NCI-H526 (cell line): ENCODE data around the gene RSPH9.
"Not testable (repeated sequence)": the region's sequence is repeated elsewhere in the genome, so short reads cannot be mapped to it uniquely, and the experiment has no call there.

ENCODE experiments used
- DNase-seq, 2 experiments: peaks; one replicate each; lab custom pipeline; 2025; lab: John Stamatoyannopoulos, UW

The RSPH9 gene

DNA sequence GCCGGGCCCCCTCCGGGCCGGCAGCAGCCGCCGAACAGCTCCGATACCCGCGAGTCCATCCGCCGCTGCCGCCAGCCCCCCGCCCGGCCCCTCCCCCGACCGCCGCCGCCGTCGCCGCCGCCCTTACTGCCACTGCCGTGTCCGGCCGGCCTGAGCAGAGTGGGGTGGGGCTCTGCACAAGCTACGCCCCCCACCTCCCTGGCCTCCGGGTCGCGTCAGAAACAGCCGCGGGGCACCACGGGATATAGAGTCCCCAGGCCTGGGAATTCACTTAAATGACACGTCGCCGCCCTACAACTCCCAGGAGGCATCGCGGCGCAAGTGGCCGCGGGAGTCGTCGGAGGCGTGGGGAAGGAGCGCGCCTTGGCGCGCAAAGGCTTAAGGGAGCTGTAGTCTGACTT, 15.7 kb upstream of the RSPH9 start, which contains the start of gene GTPBP2:
GTPBP2 (minus strand) TSS at position 161 of the 401 bp plus-strand sequence; CDS start at position 59, 102 bp downstream.
- peak; percentile 97 to 99 for DNase-seq

DNA sequence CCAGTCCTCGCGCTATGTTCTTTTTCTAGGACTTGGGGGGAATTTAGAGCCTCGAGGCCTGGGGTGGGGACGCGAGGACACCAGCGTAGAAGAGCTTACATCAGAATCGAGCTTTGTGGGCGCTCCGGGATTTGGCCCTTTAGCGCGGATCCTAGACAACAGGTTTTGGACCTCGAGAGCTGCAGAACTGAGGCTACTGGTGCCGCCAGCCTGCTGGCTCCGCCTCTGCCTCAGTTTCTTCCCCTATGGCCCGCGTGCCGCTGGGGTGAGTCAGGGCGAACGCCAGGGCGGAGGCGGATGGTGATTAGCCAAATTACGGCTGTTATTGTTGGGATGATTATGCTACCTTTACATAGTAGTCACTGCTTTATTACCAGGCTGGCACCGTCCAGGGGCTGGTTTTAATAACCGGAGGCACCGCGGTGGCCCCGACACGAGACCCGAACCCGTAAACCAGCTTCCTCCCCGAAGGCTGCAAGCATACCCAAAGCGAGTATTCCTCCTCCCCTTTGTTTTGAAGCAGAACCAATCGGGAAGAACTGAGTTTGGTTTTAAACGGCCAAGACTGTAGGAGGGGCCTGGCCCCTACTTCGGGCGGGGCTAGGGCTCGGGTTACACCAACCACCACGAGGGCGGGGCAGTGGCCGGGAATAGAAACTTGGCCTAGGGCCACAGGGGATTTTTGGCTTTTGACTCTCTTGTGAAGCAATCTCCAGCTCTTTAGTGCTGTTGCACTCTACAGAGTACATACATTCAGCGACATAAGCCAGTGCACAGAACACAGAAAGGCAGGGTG, 15.1 kb upstream of the RSPH9 start:
- DNase-seq = peak; percentile 89 to 96

DNA sequence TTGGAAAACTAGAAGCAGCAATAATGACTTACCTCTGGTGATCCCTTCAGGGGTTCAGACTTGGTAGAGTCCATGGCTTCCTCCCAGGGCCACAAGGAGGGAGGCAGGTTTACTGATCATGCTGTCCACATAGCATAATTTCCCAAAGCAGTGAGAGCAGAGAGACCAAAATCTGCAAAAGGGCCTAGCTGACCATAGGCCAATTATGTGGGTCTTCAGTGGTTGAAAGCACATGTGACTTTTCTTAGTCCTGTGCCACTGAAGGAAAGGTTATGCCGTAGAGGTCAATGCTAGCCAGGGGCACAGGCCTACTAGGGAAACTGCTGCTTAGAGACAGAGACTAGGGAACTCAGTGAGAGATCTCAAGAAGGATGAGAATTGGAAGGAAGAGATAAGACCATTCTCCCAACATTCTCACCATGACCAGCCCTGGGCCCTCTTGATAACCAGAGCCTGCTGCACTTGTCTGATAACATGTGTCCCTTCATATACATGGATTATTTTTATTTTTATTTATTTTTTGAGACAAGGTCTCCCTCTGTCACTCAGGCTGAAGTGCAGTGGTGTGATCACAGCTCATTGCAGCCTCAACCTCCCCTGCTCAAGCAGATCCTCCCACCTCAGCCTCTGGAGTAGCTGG, 13.7 kb upstream of the RSPH9 start:
- no peak for DNase-seq

DNA sequence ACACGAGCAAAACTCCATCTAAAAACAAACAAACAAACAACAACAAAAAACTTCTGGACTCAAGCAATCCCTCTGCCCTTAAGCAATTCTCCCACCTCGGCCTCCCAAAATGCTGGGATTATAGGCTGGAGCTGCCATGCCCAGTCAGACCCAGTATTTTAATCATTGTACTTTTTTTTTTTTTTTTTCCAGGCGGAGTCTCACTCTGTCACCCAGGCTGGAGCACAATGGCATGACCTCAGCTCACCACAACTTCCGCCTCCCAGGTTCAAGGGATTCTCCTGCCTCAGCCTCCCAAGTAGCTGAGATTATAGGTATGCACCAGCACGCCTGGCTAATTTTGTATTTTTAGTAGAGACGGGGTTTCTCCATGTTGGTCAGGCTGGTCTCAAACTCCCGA, 11.8 kb upstream of the RSPH9 start:
- not testable (repeated sequence) for DNase-seq

DNA sequence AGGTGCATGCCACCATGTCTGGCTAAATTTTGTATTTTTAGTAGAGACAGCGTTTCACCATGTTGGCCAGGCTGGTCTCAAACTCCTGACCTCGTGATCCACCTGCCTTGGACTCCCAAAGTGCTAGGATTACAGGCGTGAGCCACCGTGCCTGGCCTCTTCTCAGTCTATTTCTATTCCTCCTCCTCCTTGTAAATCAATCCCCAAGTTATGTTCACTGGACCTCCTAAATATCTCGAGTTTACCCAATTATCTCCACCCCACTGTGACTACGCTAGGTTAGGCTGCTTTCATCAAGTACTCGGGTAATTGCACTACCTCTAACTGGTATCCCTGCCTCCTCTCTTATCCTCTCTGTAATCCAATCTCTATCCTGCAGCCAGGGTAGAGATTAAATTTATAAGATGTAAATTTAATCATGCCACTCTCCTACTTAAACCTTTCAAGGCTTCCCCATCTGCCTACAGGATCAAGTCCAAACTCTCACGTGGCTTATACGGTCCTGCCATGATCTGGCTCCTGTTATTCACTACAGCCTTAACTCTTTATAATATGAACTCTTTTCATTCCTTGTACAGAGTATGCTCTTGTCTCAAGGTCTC, 10.0 kb upstream of the RSPH9 start:
- no peak for DNase-seq

DNA sequence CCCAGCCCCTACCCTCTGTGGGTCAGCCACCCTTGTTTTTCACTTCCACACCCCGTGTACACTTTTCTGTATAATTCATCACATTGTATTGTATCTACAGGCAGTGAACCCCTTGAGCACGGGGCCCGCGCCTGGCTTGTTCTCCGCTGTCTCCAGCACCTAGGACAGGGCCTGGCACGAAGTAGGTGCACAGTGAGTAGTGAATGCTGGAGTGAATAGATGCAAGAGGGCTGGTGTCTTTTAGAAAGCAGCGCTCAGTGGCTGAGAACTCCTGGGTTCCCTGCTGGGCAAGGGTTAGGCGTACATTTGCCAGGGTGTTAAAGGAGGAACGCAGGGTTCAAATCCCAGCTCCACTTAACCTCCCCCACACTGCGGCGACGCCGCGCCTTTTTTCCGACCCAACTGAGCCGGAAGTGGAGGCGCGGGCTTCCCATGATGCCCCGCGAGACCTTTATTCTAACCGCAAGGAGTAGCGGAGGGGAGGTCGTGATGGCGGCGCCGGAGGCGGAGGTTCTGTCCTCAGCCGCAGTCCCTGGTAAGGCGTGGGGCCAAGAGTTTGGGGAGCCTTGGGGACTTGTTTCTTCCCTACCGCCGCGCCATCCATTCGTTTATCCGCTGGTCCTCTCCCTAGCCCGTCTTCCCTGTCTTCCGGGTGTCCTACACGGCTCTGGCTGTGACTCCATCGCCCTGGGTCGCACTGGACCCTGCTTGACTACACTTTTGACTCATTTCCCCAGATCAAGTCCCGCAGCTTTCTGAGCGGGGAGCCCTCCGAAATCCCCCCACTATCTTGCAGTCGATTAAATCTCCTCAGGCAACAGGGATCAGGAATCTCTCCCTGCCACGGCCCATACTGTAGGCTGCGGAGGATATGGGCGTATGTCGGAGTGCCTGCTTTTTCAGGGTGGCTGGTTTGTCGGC, 9.2 kb upstream of the RSPH9 start, which contains the start of gene MAD2L1BP:
MAD2L1BP (plus strand) TSS at position 454 of the 921 bp plus-strand sequence; CDS start at position 490, 36 bp downstream.
- DNase-seq = peak; percentile 63 to 89

DNA sequence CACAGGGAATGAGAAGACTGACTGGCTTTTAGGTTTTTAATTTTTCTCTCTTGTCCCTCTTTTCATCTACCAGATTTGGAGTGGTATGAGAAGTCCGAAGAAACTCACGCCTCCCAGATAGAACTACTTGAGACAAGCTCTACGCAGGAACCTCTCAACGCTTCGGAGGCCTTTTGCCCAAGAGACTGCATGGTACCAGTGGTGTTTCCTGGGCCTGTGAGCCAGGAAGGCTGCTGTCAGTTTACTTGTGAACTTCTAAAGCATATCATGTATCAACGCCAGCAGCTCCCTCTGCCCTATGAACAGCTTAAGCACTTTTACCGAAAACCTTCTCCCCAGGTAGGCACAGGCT, 8.6 kb upstream of the RSPH9 start:
- no peak for DNase-seq

DNA sequence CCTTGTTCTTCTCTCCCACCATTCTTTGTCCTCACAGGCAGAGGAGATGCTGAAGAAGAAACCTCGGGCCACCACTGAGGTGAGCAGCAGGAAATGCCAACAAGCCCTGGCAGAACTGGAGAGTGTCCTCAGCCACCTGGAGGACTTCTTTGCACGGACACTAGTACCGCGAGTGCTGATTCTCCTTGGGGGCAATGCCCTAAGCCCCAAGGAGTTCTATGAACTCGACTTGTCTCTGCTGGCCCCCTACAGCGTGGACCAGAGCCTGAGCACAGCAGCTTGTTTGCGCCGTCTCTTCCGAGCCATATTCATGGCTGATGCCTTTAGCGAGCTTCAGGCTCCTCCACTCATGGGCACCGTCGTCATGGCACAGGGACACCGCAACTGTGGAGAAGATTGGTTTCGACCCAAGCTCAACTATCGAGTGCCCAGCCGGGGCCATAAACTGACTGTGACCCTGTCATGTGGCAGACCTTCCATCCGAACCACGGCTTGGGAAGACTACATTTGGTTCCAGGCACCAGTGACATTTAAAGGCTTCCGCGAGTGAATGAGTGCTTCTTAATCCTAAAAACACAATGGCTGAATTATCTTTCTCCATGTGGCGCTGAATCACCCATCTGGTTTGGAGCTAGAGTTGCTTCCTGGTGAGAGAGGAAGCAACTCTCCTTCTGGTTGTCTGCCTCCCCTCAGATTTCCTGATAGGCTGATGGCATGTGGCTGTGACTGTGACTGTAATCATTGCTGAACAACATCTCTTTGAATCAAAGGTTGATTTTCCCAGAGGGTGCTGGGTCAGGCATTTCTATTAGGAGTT, 4.6 kb upstream of the RSPH9 start:
- DNase-seq = no peak

DNA sequence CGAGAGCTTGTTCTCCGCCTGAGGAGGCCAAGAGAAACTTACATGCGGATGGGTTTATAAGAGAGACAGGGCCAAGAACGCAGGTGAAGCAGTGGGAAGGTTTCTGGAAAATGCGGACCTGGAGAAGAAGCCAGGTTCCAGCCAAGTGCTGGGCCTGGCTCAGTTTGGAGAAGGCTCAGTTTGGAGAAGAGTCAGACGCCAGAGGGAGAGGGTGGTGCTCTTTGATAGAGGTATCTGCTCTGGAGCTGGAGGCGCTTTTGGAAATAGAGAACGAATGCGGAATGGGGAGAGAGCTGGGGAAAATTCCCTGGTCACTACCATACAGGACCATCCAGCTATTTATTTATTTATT, 753 bp downstream of the RSPH9 start:
- DNase-seq = no peak

DNA sequence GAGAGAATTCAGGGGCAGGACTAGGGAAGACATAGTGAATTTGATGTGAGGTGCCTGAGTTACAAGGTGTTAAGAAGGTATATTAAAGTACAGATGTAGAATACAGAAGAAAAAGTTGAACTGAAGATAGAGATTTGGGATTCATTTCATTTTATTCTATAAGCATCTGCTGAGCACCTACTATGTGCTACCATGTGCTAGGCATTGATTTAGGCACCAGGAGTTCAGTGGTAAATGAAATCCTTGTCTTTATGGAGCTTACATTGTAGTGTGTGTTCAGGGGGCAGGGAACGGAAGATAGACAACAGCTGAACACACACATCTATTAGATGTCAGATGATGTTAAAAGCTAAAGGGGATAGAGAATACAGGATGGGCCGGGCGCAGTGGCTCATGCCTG, 2.8 kb downstream of the RSPH9 start:
- no peak for DNase-seq

DNA sequence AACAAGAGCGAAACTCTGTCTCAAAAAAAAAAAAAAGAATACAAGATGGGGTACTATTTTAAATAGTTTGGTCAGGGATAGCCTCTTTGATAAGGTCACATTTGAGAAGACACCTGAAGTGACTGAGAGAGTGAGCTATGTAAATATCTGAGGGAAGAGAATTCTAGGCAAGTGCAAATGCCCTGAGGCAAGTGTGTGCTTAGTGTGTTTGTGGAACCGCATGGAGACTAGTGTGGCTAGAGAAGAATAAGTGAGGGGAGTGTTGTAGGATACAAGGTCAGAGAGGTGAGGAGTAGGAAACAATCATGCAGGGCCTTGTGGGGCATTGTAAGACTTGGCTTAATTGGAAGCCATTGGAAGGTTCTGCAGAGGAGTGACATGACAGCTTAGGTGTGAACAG, 3.4 kb downstream of the RSPH9 start:
- DNase-seq = no peak

DNA sequence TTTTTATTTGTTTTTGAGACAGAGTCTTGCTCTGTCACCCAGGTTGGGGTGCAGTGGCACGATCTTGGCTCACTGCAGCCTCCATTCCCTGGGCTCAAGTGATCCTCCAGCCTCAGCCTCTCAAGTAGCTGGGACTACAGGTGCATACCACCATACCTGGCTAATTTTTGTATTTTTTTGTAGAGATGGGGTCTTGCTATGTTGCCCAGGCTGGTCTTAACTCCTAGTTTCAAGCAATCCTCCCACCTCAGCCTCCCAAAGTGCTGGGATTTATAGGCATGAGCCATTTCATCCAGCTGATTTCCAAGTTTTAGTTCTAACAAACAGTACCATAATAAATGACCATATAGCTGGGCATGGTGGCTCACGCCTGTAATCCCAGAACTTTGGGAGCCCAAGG, 8.0 kb downstream of the RSPH9 start:
- DNase-seq = not testable (repeated sequence)

DNA sequence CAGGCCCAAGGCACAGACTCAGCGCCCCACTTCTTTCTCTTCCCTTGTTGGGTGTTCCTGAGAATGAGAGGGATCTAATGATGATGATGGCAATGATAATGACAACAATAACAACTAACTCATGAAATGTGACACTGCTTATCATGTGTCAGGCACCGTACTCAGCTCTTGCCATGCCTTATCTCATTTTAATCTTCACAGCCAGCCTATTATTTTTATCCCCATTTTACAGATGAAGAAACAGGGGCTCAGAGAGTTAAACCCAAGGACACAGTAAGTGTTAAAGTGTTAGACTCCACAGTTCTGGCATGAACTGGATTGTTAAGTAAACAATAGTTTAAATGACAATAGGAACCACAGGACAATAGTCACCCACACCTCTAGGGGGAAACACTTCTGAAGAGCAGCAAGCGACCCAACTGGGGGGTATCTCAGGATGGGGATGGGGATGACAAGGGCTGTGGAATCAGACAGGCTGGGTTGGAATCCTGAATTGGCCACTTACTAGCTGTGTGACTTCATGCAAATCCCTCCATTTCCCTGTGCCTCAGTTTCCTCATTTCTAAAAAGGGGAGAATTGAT, 12.5 kb downstream of the RSPH9 start:
- no peak for DNase-seq

DNA sequence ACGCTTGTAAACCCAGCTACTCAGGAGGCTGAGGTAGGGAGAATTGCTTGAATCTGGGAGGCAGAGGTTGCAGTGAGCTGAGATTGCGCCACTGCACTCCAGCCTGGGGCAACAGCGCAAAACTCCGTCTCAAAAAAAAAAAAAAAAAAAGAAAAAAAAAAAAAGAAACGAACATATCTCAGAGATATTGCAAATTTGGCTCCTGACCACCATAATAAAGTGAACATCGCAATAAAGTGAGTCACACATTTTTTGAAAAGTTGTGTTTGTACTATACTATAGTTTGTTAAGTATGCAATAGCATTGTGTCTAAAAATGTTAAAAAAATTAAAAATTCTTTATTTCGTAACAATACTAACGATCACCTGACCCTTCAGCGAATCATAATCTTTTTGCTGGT, 13.3 kb downstream of the RSPH9 start:
- DNase-seq = no peak

DNA sequence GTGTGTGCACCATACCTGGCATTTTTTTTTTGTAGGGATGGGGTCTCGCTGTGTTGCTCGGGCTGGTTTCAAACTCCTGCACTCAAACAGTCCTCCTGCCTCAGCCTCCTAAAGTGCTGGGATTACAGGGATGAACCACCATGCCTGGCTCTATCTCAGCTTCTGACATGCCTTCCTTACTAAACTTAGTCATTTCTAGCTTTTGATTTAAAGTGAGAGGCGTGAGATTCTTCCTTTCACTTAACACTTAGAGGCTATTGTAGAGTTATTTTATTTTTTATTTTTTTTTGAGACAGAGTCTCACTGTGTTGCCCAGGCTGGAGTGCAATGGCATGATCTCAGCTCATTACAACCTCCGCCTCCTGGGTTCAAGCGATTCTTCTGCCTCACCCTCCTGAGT, 18.1 kb downstream of the RSPH9 start:
- not testable (repeated sequence) for DNase-seq

DNA sequence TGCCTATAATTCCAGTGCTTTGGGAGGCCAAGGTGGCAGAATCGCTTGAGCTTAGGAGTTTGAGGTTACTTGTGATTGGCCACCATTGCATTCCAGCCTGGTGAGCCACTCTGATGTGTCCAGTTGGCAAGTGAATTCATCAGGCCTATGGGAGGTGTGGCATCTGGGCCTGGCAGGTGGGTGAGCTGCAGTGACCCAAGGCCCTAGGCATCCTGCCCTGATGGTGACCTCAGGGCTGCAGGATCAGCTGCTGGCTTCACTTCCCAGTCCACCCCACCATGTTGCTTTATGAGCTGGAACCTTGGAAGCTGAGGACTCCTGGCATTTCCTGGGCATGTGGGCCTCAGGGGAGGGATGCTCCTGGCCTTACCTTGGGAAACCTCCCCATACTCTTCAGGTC, 20.5 kb downstream of the RSPH9 start:
- no peak for DNase-seq

DNA sequence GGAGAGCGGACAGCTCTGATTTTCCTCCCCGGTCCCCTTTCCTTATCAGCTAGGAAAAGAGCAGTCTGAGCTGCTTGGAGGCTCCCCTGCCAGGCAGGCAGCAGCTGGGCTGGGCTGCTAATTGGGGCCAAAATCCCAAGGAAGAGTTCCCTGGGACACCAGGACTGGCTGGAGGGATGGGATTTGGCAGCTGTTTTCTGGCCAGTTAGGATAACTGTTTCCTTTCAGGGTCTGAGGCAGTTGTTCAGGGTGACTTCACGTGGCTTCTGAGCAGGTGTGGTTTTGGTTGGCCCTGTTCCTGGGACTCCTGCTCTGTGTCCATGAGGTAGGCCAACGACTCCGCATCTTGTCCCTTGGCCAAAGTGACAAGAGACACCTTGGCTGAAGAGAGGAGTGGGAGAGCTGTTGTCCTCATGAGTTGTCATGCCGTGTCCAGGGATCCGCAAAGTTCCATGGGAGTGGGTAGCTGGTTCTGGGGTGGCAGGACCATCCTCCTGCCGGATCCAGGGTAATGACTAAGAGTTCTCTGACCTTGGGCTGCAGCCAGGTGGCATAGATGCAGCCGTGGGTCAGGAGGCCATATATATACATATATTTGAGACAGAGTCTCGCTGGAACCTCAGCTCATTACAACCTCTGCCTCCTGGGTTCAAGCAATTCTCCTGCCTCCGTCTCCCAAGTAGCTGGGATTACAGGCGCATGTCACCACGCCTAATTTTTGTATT, 21.5 kb downstream of the RSPH9 start:
- no peak for DNase-seq

DNA sequence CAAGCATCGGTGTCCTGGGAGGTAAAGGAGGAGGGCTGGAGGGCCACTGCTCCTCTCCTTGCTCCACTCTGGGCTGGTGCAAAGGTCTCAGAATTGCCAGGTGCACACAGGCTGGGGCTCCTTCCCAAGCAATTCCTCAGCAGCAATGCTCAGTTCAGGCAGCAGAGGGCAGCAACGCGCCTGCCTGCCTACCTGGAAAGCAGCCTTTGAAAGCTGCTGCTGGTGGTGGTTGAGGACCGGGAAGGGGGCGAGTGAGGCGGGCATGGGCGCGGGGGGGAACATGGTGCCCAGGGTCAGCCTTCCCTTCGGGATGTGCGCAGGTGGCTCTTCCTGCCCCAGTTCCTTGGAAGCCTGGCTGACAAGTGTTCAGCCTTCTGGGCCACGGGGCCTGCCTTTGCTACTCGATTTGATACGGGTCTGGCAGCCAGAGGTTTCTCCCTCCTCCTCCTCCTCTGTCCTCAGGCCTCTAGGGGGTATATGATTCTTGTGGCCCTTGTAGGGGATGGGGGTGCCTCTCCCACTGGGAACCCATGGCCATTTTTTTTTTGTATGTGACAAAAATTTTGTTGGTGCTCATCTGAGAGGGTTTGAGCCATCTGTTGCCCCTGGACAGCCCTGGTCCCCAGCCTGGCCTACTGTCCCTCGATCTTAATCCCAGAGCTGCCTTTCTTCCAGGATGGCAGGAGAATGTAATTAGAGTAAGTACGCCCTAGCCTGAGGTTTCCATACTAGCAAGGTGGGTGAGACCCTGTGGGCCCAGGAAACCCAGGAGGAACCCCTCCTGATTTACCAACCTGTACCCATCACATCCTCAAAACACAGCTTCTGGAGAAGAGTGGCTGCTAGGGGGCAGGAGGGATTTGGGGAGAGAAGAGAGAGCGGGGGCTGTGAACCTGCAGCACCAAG, 22.7 kb downstream of the RSPH9 start:
- DNase-seq = peak; percentile 44 to 85
